ENCODE data around the gene SH2B2.
A peak's percentile ranks its signal among the peaks of the same experiment; 100 is the strongest.
"Not testable (repeated sequence)": the region's sequence is repeated elsewhere in the genome, so short reads cannot be mapped to it uniquely, and the experiment has no call there.

Gene SH2B2

DNA sequence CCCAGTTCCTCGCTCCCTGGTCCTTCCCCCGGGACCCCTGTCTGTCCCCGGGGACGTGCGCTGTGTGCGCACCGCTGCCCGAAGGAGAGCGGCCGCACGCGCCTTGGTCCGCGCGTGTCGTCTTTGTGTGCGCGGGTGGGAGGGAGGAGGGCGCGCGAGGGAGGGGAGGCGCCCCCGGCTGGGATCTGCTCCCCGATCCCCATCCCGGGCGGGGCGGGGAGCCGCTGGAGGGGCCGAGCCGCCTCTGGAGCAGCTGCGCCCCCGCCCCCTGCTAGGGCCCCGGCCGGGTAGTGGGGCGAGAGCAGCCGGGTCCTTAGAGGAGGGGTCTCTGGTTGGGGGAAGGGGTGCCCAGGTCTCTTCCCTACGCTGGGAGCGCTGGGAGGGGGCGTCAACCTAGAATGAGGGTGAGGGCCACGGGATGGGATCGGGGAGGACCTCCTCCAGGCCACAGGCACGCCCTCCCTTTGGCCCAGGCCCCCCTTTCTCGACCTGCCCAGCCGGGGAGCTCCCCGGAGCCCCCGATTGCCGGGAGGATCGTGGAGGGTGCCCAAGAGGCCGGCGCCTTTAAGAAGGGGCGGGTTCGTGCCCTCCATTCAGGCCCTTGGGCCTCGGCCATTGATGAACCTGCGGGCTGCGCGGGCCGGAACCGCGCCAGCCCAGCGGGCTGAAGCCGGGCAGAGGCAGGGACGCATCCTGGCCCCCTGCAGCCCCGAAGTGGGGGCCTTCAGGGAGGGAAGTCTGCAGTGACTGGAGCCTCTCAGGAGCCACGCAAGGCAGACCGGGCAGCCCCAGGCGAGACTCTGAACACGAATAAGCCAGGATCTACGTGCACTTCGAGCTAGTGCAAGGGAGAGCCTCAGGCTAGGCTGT is 678 bp downstream of the SH2B2 start:
- peak; percentile 9 for DNase-seq

DNA sequence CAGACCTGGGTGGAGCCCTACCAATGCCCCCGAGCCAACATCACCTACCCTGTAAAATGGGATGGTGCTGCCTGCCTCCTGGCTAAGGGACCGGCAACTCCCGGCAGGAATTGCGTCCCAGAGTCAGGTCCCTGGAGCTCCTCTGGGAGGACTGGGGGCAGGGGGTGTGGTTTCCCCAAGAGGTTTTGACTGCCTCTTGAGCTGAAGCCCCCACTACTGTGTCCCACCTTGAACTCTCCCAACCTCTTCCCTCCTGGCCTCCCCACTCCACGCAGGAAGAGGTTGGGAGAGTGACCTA is 1.3 kb downstream of the SH2B2 start:
- DNase-seq, result no peak

DNA sequence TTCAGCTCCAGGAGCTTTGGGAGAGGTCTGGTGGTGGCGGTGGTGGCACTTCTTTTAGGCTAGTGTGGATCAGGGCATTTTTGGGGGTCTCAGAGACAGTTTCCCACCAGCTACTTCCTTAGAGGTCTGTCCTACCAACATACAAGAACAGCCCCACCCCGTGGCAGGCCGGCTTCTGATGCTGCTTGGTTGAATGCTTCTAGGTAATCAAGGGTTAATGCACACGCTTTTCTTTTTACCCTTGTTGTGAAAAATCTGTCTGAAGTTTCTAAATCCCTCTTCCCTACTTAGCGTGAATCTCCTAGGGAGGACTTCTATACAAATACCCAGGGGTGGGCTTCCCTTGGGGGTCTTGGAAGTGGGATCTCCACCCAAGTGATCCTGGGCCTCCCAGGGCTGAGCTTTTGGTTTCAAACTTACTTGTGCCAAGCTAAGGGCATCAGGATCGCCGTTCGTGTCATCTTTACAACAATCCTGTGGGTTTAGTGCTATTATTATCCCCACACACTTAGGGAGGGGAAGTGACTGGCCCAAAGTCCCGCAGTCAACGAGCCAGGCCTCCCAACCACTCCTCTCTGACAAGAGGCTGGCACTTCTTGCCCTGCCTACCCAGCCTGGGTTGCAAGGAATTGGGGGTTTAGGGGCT is 1.7 kb downstream of the SH2B2 start:
- DNase-seq, result no peak

DNA sequence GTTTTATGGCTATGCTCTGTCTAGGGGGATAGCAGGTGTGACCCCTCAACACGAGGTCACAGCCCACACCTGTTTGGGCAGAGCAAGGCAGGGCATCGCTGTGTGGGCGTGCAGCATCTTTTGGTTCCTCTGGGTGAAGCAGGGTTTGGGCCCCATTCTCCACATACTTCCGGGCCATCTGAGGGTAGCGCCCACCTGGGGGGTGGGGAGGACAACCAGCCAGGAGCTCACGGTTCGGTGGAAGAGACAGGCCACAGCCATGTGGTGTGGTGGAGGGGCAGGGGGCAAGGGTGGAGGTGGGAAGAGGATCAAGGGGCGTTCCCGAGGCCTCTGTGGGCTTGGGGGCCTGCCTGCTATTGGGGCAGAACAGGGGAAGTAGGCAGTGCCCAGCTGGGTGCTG is 2.4 kb downstream of the SH2B2 start:
- no peak for DNase-seq

DNA sequence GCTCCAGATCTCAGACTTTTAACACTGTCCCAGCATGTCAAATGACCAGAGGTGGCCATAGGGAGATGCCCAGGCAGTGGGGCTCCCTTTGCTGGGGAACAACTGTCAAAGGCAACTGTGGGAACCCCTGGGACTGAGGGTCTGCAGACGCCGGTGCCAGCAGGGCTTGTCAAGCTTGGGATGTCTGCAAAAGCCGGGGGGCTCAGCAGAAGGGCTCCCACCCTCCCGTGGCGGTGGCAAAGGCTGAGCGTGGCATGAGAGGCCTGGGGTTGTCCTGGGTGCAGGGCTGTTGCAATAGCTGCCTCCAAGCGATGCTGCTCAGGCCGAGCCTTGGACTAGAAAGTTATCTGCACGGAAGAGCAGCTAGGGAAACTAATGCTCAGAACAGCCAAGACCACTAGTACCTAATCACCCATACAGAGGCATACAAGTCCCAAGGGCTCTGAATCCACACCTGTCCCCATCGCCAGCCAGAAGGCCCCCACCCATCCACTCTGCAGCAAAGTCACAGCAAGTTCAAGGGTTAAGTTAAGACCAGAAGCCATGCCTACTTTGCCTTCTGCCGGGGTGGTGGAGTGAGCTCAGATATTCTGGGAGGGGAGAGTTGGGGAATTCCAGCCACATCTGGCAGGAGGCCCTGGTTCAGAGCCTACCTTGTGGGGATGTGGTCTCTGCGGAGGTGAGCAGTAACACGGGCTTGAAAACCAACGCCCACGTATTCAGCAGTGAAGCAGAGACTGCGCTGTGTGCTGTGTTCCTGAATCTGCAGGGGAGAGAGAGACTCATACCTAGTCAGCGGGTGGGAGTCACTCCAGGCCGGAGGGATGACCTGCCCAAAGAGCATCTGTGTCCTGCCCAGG is 4.6 kb downstream of the SH2B2 start:
- peak; percentile 33 for DNase-seq

DNA sequence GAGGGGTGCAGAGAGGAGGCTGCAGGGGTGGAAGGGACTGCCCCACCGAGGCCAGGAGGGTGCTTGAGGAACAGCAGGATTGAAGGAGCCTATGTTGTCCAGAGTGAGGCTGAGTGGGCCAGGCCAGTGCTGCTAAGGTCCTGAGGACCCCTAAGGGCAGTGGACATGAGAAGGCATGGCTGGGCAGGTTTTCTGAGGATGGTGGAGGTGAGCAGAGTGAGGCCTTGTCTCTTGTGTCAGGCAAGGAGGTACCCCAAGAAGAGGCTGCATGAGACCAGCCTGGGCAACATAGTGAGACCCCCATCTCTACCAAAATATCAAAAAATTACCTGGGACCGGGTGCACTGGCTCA is 5.2 kb downstream of the SH2B2 start:
- no peak for DNase-seq

DNA sequence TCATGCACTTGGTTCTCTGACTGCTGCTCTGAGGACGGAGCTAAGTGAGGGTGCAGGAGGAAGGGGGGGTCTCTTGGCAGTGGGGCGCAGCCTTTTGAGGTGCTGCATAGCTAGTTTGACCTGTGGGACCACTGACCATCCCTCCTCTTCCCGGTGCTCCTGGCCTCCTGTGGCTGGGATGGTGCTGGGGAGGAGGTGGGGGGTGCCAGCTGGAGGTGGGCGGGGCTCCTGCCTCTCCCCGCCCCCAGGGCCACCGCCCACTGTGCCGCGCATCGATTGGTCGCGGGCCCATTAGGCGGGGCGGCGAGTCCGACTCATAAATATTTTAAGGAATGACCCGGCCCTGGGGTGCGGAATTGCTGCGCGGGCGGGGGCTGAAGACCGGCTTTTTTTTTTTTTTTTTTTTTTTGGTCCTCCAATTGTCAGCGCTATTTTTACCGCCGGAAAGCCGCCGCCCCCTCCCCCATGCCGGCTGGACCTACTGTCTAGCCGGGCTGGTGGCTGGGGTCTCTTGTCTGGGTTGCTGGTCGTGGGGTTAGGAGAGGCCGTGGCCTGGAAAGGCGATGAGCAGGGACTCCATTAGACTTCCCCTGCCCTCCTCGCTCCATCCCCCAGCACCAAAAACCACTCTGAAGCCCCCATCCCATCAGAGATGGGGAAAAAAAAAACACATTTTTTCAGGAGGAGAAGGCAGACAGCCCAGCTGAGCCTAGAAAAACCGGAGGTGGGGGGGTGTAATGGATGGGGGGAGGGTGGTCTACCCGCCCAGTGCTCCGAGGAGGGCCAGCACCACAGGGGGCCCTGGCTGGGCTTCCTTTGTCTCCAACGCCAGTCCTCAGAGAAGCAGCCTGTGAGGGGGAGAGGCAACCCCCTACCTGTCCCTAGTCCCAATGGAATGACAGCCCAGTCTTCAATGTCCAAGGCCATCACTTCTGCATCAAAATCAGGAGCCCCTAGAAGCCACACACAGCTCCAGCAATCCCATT is 6.4 kb downstream of the SH2B2 start:
- DNase-seq, result no peak

DNA sequence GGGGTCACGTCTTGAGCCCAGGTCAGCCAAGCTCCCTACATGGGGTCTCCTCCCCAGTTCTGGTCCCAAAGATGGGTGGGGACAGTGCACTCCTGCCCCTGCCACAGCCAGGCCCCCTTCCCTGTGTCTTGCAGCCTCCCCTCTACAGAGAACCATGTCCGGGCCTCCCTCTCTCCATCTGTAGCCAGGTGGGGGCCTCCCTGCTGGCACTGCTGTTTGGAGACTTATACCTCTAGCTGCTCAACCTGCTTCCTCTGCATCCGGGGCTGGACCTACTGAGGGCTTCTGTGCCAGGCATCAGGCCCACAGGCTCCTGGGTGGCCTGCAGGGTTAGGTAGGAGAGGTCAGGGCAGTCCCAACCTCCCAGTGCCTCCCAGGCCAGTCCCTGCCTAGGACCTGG is 7.9 kb downstream of the SH2B2 start:
- DNase-seq, result no peak

DNA sequence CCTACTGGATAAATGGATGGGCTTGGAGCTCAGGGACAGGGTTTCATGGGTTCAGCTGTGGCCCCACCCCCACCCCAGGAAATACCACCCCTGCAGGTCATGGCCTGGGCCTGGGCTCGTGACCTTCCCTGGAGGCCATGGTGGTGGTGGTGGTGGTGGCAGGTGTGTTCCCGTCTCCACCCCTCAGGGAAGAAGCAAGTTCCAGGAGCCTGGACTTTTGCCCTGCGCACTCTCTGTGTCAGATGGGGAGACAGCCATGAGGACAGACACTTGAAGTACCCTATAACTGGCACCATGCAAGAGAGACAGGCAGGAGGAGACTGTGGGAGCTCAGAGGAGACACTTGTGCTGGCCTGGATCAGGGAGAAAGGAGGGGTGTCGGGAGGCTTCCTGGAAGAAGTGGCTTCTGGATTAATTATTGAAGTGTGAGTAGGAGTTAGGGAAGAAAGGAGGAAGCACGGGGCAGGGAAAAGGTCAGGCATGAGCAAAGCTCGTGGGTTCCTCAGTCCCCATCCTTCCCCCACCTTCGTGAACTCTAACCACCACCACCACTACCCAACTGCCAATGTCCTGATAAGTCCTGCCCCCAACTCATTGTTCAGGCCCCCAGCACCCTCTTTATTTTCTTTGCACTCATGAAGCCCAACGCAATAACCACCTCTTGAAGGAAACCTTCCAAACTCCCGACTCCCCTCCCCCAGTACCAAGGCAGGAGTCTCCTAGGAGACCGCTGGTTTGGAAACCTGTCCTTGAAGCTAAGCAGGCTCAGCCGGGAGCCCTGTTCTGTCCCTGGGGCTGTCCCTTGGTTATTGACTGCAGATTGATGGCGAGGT is 8.9 kb downstream of the SH2B2 start:
- DNase-seq, result no peak

DNA sequence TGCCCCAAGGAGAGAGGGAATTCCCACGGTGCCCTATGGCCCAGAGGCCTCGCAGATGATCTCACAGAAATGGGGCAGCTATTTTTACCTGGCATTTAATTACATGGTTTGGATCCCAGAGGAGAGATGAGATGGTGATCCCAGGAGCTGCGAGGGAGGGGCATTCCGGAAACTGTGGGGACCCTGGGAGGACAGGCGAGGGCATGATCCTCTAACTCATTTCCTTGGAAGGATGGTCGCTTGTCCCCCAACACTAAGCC is 9.4 kb downstream of the SH2B2 start:
- DNase-seq, result no peak

DNA sequence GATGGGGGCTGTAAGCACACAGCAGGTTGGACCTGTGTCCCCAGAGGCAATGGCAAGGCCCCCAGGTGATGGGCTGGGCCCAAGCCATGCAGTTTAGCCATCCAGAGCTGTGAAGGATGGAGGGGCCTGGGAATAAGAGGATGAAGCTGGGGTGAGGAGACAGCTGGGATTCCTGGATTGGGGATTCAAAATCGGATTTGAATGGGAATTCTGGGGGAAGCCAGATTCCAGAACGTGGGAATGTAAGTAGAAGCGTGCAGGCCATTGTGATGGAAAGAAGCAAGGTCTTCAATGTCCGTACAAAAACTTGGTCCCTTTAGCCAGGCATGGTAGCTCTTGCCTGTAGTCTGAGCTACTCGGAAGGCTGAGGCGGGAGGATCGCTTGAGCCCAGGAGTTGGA is 9.8 kb downstream of the SH2B2 start:
- DNase-seq, result no peak

DNA sequence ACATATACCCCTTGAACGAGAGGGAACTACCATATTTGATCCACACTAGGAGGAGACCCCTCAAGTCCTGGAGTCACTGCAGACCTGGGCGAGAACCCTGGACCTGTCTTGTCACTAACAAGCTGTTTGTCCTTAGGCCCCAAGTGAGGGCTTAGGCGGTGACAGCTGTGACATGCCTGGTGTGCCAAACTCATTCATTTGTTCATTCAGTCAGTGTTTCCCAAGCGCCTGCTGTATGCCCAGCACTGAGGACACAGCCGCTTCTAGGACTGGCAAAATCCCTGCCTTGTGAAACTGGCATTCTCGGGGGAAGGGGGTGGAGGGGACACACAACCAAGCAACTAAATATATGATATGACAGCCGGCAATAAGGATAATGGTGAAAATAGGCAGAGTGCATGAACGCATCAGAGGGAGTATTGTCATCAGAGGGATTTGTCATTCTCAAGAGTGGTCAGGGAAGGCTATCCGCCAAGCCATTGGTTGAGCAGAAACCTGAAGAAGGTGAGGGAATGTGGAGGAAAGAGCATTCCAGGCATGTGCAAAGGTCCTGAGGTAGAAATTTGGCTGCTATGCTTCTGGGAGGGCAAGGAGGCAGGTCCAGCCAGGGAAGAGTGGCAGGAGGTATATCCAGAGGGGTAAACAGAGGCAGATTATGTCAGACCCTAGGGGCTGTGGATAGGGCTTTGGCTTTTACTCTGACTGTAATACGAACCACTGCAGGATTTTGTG is 11.0 kb downstream of the SH2B2 start:
- DNase-seq, result no peak

DNA sequence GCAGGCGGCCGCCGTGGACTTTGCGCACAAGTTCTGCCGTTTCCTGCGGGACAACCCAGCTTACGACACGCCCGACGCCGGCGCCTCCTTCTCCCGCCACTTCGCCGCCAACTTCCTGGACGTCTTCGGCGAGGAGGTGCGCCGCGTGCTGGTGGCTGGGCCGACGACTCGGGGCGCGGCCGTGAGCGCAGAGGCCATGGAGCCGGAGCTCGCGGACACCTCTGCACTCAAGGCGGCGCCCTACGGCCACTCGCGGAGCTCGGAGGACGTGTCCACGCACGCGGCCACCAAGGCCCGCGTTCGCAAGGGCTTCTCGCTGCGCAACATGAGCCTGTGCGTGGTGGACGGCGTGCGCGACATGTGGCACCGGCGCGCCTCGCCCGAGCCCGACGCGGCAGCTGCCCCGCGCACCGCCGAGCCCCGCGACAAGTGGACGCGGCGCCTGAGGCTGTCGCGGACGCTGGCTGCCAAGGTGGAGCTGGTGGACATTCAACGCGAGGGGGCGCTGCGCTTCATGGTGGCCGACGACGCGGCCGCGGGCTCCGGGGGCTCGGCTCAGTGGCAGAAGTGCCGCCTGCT is 14.1 kb downstream of the SH2B2 start:
- DNase-seq, result no peak

DNA sequence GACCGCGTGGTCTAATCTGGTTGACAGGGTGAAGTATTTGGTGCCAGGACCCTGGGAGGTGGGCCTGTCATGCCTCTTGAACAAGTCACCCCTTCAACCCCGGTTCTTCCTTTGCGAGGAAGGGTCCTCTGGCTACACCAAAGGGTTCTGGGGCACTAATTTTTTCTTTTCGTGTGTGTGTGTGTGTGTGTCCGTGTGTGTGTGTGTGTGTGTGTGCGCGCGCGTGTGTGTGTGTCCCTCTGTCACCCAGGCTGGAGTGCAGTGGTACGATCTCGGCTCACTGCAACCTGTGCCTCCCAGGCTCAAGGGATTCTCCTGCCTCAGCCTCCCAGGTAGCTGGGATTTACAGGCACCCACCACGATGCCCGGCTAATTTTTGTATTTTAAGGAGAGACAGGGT is 14.7 kb downstream of the SH2B2 start:
- not testable (repeated sequence) for DNase-seq

DNA sequence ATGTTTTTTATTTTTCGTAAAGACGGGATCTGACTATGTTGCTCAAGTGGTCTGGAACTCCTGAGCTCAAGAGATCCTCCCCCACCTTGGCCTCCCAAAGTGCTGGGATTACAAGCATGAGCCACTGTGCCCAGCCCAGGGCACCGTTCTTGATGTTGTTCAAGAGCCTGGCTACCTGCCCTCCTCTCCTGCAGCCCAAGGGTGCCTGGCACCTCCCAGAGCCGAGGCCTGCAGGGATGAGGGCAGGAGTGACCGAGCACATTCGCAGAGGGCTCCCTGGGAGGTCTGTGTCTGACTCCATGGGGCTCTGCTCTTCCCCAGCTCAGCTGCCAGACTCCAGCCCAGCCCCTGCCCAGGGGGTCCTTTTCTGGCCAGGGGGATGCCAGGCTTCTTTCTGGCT is 15.4 kb downstream of the SH2B2 start:
- no peak for DNase-seq

DNA sequence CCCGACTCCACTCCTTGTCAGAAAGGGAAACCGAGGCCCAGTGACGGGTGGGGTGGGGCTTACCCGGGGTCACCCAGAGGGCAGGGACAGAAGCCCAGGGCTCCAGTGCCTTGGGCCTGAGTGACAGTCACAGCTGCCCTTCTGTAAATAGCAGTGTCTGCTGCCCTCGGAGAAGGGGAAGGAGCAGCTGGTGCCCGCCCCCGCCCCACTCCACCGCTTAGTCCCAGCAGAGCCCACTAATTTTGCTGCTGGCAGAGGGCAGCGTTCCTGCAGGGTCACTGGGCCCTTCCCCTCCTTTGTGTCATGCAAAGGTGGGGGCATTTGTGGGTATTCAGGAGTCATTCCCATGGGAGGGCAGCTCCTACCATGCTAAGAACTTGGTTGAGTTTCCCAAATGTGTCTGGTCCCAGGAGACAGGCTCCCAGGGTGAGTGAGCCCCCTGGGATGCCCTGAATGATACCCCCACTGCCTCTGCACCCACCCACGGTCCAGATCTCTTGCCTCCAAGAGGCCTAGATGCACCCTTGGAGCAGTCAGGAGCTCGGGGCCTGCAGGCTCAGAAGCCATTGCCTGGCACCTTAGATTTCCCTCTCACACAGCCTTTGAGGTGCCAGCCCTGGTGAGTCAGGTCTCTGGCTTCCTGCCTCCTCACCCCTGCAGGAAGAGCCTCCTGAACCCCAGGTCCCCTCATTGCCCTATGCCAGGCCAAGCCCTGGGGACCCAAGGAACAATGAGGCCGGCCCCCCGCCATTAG is 17.2 kb downstream of the SH2B2 start:
- DNase-seq, result no peak

DNA sequence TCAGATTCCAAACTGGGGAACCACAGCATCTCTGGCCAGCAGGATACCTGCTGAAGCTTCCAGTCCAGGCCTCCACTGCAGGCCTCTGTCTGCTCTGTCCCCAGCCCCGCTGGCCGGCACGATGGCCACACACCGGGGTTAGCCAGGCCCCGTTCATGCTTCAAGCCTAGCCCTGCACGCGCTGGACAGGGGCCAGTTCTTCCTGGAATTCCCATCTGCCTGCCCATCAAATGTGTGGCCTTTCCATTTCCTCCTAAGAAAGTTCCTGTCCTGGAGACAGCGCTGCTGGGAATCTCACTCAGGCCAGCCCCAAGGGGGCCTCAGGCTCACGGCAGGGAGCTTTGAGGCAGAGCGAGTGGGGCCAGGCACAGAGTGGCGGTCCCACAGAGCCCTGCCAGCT is 18.0 kb downstream of the SH2B2 start:
- DNase-seq, result no peak

DNA sequence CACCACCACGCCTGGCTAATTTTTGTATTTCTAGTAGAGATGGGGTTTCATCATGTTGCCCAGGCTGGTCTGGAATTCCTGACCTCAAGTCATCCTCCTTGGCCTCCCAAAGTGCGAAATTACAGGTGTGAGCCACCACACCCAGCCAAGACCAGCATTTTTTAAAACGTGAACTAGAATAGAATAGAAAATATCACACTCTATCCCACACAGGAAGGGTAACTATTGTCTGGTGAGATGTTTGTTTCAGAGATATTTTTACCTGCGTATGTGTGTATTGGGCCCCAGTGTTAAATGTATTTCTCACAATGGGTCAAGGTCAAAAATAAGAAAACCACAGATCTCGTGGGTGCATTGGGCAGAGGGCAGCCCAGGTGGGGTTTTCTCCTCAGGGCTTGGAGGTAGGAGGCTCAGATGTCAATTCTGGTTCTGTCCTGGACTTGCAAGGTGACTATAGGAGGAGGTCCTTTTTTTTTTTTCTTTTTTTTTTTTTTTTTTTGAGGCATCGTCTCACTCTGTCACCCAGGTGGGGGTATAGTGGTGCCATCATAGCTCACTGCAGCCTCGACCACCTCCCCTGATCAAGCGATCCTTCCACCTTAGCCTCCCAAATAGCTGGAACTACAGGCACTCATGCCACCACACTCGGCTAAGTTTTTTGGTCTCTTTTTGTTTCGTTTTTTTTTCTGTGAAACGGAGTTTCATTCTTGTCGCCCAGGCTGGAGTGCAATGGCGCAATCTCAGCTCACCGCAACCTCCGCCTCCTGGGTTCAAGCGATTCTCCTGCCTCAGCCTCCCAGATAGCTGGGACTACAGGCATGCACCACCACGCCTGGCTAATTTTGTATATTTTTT is 19.0 kb downstream of the SH2B2 start:
- peak; percentile 16 for DNase-seq
